Peyer's patch (tissue), 4 donors: ENCODE data around the gene KRT33B.

Source experiments
- CTCF ChIP-seq, 6 experiments: fragments of 450-650 bp in 4 of 6; fragments of 200-600 bp in 2 of 6; sonication (generic) in 1 of 6; IDR thresholded peaks; one replicate each; pipeline ENCODE4 v1.5.1; 2017 to 2019; ENCODE audit warnings: antibody characterized with exemption in 6 of 6, mild to moderate bottlenecking in 3 of 6, moderate library complexity in 1 of 6
- POLR2A ChIP-seq, 2 donors: fragments of 450-650 bp; IDR thresholded peaks; one replicate each; pipeline ENCODE4 v1.5.1; 2017; ENCODE audit warnings: antibody characterized with exemption in 2 of 2, mild to moderate bottlenecking in 2 of 2, moderate library complexity in 2 of 2

- TF ChIP-seq POLR2A (IDR thresholded peaks at IDR 0.05) (no peak), CTCF (IDR thresholded peaks at IDR 0.05) (no peak)
These were observed 34.5 kb upstream of the KRT33B start for GRCh38 chr17:41404024-41404671.
